Adipocyte (in vitro differentiated cells): Measurements from ENCODE around the gene WSB1.
A peak's percentile ranks its signal among the peaks of the same experiment; 100 is the strongest.

Experiments used
- DNase-seq: peaks from one replicate; pipeline ENCODE4 v3.0.0-alpha.2; 2015; ENCODE audit warnings: low read depth
- H3K27me3 ChIP-seq: replicated peaks from 2 replicates; pipeline ENCODE4 v1.7.0; 2013; ENCODE audit warnings: mild to moderate bottlenecking, low read length, moderate library complexity; ENCODE audit not compliant: control insufficient read depth, insufficient read depth
- H3K36me3 ChIP-seq: 2 replicates; pipeline ENCODE4 v1.7.0; 2013; ENCODE audit warnings: low read length, mild to moderate bottlenecking, moderate library complexity; ENCODE audit not compliant: control insufficient read depth, insufficient read depth, severe bottlenecking
- H3K4me1 ChIP-seq: 2 replicates; pipeline ENCODE4 v1.7.0; 2013; ENCODE audit warnings: mild to moderate bottlenecking, low read length, moderate library complexity; ENCODE audit not compliant: control insufficient read depth, insufficient read depth
- H3K4me3 ChIP-seq: 2 replicates; pipeline ENCODE4 v1.7.0; 2013; ENCODE audit warnings: mild to moderate bottlenecking, low read length, moderate library complexity
- H3K9ac ChIP-seq: 2 replicates; pipeline ENCODE4 v1.7.0; 2013; ENCODE audit warnings: mild to moderate bottlenecking, low read length, moderate library complexity
- H3K9me3 ChIP-seq: 2 replicates; pipeline ENCODE4 v1.7.0; 2013; ENCODE audit warnings: mild to moderate bottlenecking, low read length, moderate library complexity; ENCODE audit not compliant: control insufficient read depth

The WSB1 gene

GRCh38 chr17:27319541-27320221 is 25.8 kb downstream of the WSB1 start:
- H3K4me1 ChIP-seq = peaks cover 36% of the 10 kb centered on the region
- no peak overlapping the region for H3K4me3 ChIP-seq
- peak; percentile 54 for DNase-seq
- no peak overlapping the region for H3K9ac ChIP-seq
- H3K9me3 ChIP-seq = no peaks in the 10 kb centered on the region
- no peaks in the 10 kb centered on the region for H3K27me3 ChIP-seq
- peaks cover 29% of the 10 kb centered on the region for H3K36me3 ChIP-seq

DNA sequence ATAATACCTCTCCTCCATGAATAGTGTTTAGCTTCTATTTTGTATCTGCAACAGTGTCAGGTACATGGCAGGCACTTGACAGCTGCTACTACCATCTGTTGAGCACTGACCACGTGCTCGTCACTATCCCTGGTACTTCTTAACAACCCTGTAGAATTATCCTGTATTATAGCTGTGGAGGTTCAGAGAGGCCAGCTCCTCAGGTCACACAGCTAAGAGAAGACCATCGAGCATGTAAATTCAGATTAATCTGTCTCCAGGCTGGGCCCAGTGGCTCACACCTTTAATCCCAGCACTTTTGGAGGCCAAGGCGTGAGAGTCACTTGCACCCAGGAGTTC is 26.3 kb downstream of the WSB1 start:
- no peaks in the 10 kb centered on the region for H3K27me3 ChIP-seq
- no peak overlapping the region for H3K4me3 ChIP-seq
- H3K9ac ChIP-seq = no peak overlapping the region
- no peaks in the 10 kb centered on the region for H3K9me3 ChIP-seq
- DNase-seq = no peak
- H3K4me1 ChIP-seq = peaks cover 31% of the 10 kb centered on the region
- peaks cover 24% of the 10 kb centered on the region for H3K36me3 ChIP-seq

- no peak for DNase-seq
- Histone ChIP-seq H3K36me3 (peaks cover 12% of the 10 kb centered on the region), H3K4me3 (no peak overlapping the region), H3K9ac (no peak overlapping the region), H3K4me1 (peaks cover 24% of the 10 kb centered on the region), H3K27me3 (no peaks in the 10 kb centered on the region), H3K9me3 (no peaks in the 10 kb centered on the region)
These were observed 27.5 kb downstream of the WSB1 start for GRCh38 chr17:27321372-27321771.

GRCh38 chr17:27322026-27322425 is 28.1 kb downstream of the WSB1 start:
- peaks cover 24% of the 10 kb centered on the region for H3K4me1 ChIP-seq
- H3K9me3 ChIP-seq = no peaks in the 10 kb centered on the region
- no peaks in the 10 kb centered on the region for H3K27me3 ChIP-seq
- H3K9ac ChIP-seq = no peak overlapping the region
- H3K36me3 ChIP-seq = peaks cover 6% of the 10 kb centered on the region
- H3K4me3 ChIP-seq = no peak overlapping the region
- no peak for DNase-seq

- DNase-seq = no peak
- Histone ChIP-seq H3K9me3 (no peaks in the 10 kb centered on the region), H3K27me3 (no peaks in the 10 kb centered on the region), H3K36me3 (peaks cover 5% of the 10 kb centered on the region), H3K4me3 (no peak overlapping the region), H3K4me1 (peaks cover 24% of the 10 kb centered on the region), H3K9ac (peak overlapping the region; percentile 39)
These were observed 29.0 kb downstream of the WSB1 start for GRCh38 chr17:27322690-27323508.

GRCh38 chr17:27323538-27324215 is 29.8 kb downstream of the WSB1 start:
- peak overlapping the region; percentile 39 for H3K9ac ChIP-seq
- H3K9me3 ChIP-seq = no peaks in the 10 kb centered on the region
- DNase-seq = peak; percentile 65
- H3K36me3 ChIP-seq = peaks cover under 1% of the 10 kb centered on the region
- peaks cover 24% of the 10 kb centered on the region for H3K4me1 ChIP-seq
- no peaks in the 10 kb centered on the region for H3K27me3 ChIP-seq
- no peak overlapping the region for H3K4me3 ChIP-seq

- Histone ChIP-seq H3K4me1 (peaks cover 16% of the 10 kb centered on the region), H3K36me3 (no peaks in the 10 kb centered on the region), H3K9ac (no peak overlapping the region), H3K9me3 (no peaks in the 10 kb centered on the region), H3K4me3 (no peak overlapping the region), H3K27me3 (no peaks in the 10 kb centered on the region)
- DNase-seq = no peak
These were observed 30.9 kb downstream of the WSB1 start for GRCh38 chr17:27324771-27325339.

- no peaks in the 10 kb centered on the region for H3K36me3 ChIP-seq
- no peaks in the 10 kb centered on the region for H3K9me3 ChIP-seq
- peaks cover 11% of the 10 kb centered on the region for H3K4me1 ChIP-seq
- no peak overlapping the region for H3K4me3 ChIP-seq
- no peaks in the 10 kb centered on the region for H3K27me3 ChIP-seq
- H3K9ac ChIP-seq = no peak overlapping the region
- no peak for DNase-seq
These were observed 32.1 kb downstream of the WSB1 start for GRCh38 chr17:27326051-27326450.

DNA sequence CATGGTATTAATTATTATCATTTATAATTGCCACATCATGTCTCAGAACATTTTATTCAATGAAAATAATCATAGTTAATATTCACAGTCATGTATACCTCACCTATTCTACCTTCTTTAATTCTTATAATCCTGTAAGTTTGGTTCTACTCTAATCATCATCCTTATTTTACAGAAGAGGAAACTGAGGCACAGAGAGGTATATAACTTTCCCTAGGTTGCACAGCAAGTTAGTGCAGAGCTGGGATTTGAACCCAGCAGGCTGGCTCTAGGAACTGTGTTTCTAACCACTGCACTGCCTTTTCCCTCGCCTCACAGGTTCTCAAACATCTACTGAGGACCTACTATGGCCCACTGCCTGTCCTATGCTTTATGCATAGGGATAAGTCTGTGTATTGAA is 32.7 kb downstream of the WSB1 start:
- H3K36me3 ChIP-seq = no peaks in the 10 kb centered on the region
- H3K9ac ChIP-seq = no peak overlapping the region
- no peak overlapping the region for H3K4me3 ChIP-seq
- DNase-seq = no peak
- H3K4me1 ChIP-seq = peaks cover 11% of the 10 kb centered on the region
- H3K9me3 ChIP-seq = no peaks in the 10 kb centered on the region
- no peaks in the 10 kb centered on the region for H3K27me3 ChIP-seq

GRCh38 chr17:27327397-27327796 is 33.5 kb downstream of the WSB1 start:
- Histone ChIP-seq H3K4me3 (no peak overlapping the region), H3K4me1 (peaks cover 13% of the 10 kb centered on the region), H3K9ac (no peak overlapping the region), H3K9me3 (no peaks in the 10 kb centered on the region), H3K36me3 (no peaks in the 10 kb centered on the region), H3K27me3 (no peaks in the 10 kb centered on the region)
- no peak for DNase-seq

- peaks cover 16% of the 10 kb centered on the region for H3K4me1 ChIP-seq
- DNase-seq = no peak
- H3K4me3 ChIP-seq = no peak overlapping the region
- H3K36me3 ChIP-seq = no peaks in the 10 kb centered on the region
- H3K27me3 ChIP-seq = no peaks in the 10 kb centered on the region
- H3K9me3 ChIP-seq = no peaks in the 10 kb centered on the region
- H3K9ac ChIP-seq = no peak overlapping the region
These were observed 34.0 kb downstream of the WSB1 start for GRCh38 chr17:27327871-27328270.
